Brain microvascular endothelial cell (primary cell): ENCODE measurements around the gene CHTF8.
A peak's percentile ranks its signal among the peaks of the same experiment; 100 is the strongest.

Experiments
- DNase-seq: peaks from one replicate; pipeline ENCODE4 v3.0.0-alpha.2; 2020
- H3K27ac ChIP-seq: fragments of 250-450 bp; sonication (Bioruptor Pico); 2 replicates; pipeline ENCODE4 v1.5.1; 2020; ENCODE audit warnings: mild to moderate bottlenecking, moderate library complexity
- H3K27me3 ChIP-seq: fragments of 250-450 bp; sonication (Bioruptor Pico); replicated peaks from 2 replicates; pipeline ENCODE4 v1.5.1; 2020; ENCODE audit warnings: mild to moderate bottlenecking
- H3K36me3 ChIP-seq: fragments of 250-450 bp; sonication (Bioruptor Pico); replicated peaks from 2 replicates; pipeline ENCODE4 v1.5.1; 2020; ENCODE audit warnings: mild to moderate bottlenecking
- H3K4me3 ChIP-seq: 2 replicates; pipeline ENCODE4 v1.5.1; 2011; ENCODE audit warnings: low read depth, mild to moderate bottlenecking, control low read depth, low read length, moderate library complexity
- CTCF ChIP-seq: IDR thresholded peaks from 2 replicates; pipeline ENCODE4 v1.5.1; 2011; ENCODE audit warnings: low read depth, mild to moderate bottlenecking, moderate library complexity, low read length, control low read depth, inconsistent platforms; ENCODE audit errors: missing control alignments
- in situ Hi-C: cut with HindIII; loops from 2 replicates; pipeline ENCODE4 v1.10.0; 2017; ENCODE audit warnings: low sequenced_read_pairs, low pct_ligation_motif_present

The CHTF8 gene, protein sequence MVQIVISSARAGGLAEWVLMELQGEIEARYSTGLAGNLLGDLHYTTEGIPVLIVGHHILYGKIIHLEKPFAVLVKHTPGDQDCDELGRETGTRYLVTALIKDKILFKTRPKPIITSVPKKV

DNA sequence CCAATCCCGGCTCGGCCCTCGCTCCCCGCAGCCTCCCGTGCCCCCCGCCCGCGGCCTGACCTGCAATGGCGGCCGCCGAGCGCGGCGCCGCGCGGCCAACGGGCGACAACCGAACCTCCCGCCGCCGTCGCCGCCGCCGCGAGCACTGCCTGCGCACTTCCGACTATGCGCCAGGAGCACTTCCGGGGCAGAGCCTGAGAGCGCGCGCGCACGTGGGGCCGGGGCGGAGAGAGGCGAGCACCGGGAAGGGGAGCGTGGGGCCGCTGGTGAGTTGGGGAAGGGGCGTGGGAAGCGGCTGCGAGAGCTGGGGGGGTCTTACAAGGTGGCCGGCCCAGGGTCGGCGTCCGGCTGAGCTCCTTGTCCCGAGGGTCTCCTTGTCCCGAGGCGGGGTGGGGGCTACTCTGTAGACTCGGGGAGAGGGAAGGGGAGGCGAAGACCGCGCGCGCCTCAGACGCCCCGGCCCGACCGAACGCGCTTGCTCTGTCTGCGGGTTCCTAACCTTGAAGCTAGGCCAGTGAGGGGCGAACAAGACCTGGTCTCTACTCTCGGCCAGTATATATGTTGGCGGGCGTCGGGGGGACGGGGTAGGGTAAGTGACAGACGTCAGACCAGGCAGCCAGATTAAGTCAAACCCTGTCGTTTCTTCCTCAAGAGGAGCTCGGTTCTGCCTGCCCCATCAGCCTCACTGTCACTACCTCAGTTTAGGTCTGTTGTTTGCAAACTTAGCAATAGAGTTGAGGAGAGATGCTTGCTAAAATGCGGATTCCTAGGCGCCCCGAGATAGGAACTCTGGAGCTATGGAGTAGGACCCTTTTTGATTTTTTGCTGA is at the start of gene CHTF8, which contains the start of gene UTP4:
Gene CHTF8 (minus strand): TSS at position 165 of the 829 bp plus-strand sequence. CDS start 11,130 bp downstream, outside the sequence.
Gene UTP4 (plus strand): TSS at position 226 of the 829 bp plus-strand sequence. CDS start 811 bp downstream, outside the sequence.
- peak; percentile 68 for DNase-seq
- Histone ChIP-seq H3K27ac (peak within 1 kb of the TSS; percentile 93), H3K4me3 (peak within 1 kb of the TSS; percentile 95), H3K27me3 (no peaks in the 10 kb centered on the region), H3K36me3 (peaks cover 13% of the 10 kb centered on the region)
- in situ Hi-C loops: no loop called here
- no peak for TF ChIP-seq CTCF

- H3K36me3 ChIP-seq: no peaks in the 10 kb centered on the region
- H3K27ac ChIP-seq: no peak overlapping the region
- TF ChIP-seq CTCF: no peak
- H3K4me3 ChIP-seq: no peak overlapping the region
- in situ Hi-C loops: no loop called here
- DNase-seq: no peak
- no peaks in the 10 kb centered on the region for H3K27me3 ChIP-seq
Observed at GRCh38 chr16:69180011-69180338, 47.6 kb upstream of the CHTF8 start.

- DNase-seq: no peak
- in situ Hi-C loops: no loop called here
- Histone ChIP-seq H3K36me3 (no peaks in the 10 kb centered on the region), H3K27me3 (no peaks in the 10 kb centered on the region), H3K27ac (no peak overlapping the region), H3K4me3 (no peak overlapping the region)
- no peak for TF ChIP-seq CTCF
Observed at GRCh38 chr16:69179328-69180010, 47.1 kb upstream of the CHTF8 start.

GRCh38 chr16:69176033-69176800 is 43.8 kb upstream of the CHTF8 start:
- in situ Hi-C loops: no loop called here
- DNase-seq: peak; percentile 50
- Histone ChIP-seq H3K27ac (no peak overlapping the region), H3K4me3 (no peak overlapping the region), H3K27me3 (no peaks in the 10 kb centered on the region), H3K36me3 (no peaks in the 10 kb centered on the region)
- TF ChIP-seq CTCF: peak; percentile 10

- no peak overlapping the region for H3K27ac ChIP-seq
- H3K4me3 ChIP-seq: no peak overlapping the region
- peaks cover 11% of the 10 kb centered on the region for H3K36me3 ChIP-seq
- in situ Hi-C loops: no loop called here
- no peak for DNase-seq
- TF ChIP-seq CTCF: no peak
- H3K27me3 ChIP-seq: no peaks in the 10 kb centered on the region
Observed at GRCh38 chr16:69171325-69172084, 39.1 kb upstream of the CHTF8 start.
